ENCODE results near the gene NUP50.

Gene NUP50

DNA sequence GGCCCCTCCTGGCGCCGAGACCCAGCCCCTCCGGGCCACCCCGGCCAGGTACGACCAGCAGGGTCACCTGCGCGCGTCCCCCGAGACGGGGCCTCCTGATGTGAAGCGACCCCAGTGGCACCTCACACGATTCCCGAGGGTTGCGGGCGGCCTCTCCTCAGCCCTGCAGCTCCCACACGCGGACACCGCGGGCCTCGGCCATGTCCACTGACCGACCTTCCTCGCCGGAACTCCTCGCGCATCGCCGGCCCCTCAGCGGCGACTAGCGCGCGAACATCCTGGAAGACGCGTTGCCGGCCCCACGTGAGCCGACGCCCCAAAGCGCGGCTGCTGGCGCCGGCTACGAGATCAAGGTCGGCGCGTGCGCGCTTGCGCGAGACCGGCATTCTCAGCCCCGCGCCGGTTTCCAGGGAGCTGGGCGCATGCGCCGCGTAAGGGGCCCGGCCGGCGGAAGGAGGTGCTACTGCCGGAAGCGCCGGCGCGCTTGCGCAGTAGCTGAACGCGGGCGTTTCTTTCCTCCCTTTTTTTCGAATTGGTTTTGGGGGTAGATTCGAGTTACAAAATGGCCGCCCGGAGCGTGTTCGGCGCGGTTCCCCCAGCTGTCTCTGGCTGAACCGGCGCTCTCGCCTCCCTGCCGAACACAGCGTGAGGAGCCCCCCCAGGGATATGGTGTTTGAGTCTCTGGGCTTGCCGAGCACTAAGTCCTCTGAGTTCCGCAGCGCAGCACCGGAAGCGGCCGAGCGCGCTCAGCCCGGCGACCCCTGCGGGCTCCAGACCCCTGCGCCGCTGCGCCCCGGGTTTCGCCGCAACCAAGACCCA, at the start of gene NUP50:
Gene NUP50 (plus strand): TSS at position 475 of the 819 bp plus-strand sequence. CDS start 4,253 bp downstream, outside the sequence.
- DNase-seq (ENCODE audit: low read depth in 1 of 2, low spot score in 1 of 2): peak; percentile 87 to 94

- no peak for DNase-seq (ENCODE audit: low read depth in 1 of 2, low spot score in 1 of 2)
These were observed 43.3 kb upstream of the NUP50 start for GRCh38 chr22:45120440-45120839.

- DNase-seq (ENCODE audit: low read depth in 1 of 2, low spot score in 1 of 2): no peak
These were observed 42.8 kb upstream of the NUP50 start for GRCh38 chr22:45120931-45121330.

- no peak for DNase-seq (ENCODE audit: low read depth in 1 of 2, low spot score in 1 of 2)
These were observed 39.4 kb upstream of the NUP50 start for GRCh38 chr22:45124176-45124847.

GRCh38 chr22:45125188-45125587, 38.5 kb upstream of the NUP50 start:
- no peak for DNase-seq (ENCODE audit: low read depth in 1 of 2, low spot score in 1 of 2)

GRCh38 chr22:45127866-45128265, 35.9 kb upstream of the NUP50 start:
- DNase-seq (ENCODE audit: low read depth in 1 of 2, low spot score in 1 of 2): no peak

GRCh38 chr22:45129703-45130524, 33.8 kb upstream of the NUP50 start:
- no peak for DNase-seq (ENCODE audit: low read depth in 1 of 2, low spot score in 1 of 2)

- no peak for DNase-seq (ENCODE audit: low read depth in 1 of 2, low spot score in 1 of 2)
These were observed 32.8 kb upstream of the NUP50 start for GRCh38 chr22:45130891-45131290.

- DNase-seq (ENCODE audit: low read depth in 1 of 2, low spot score in 1 of 2): no peak
These were observed 32.0 kb upstream of the NUP50 start for GRCh38 chr22:45131749-45132148.

DNA sequence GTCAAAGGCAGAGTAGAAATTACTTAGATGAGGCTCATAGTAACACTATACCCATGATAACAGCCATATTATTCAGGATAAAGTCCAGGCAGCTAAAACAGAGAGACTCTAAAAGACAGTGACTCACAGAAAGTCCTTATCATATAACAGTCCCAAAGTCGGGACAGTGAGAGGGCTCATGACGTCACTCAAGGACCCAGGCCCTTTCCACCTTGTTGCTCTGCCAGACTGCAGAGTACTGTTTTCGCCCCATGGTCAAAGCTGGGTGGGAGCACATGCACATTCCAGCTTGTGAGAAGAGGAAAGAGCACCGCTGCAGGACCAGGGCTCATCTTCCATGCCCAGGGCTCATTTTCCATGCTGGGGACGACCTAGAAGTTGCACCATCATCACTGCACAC, 29.4 kb upstream of the NUP50 start:
- DNase-seq (ENCODE audit: low read depth in 1 of 2, low spot score in 1 of 2): no peak

GRCh38 chr22:45136594-45136993, 27.1 kb upstream of the NUP50 start:
- no peak for DNase-seq (ENCODE audit: low read depth in 1 of 2, low spot score in 1 of 2)

- DNase-seq (ENCODE audit: low read depth in 1 of 2, low spot score in 1 of 2): no peak
These were observed 24.0 kb upstream of the NUP50 start for GRCh38 chr22:45139693-45140092.

DNA sequence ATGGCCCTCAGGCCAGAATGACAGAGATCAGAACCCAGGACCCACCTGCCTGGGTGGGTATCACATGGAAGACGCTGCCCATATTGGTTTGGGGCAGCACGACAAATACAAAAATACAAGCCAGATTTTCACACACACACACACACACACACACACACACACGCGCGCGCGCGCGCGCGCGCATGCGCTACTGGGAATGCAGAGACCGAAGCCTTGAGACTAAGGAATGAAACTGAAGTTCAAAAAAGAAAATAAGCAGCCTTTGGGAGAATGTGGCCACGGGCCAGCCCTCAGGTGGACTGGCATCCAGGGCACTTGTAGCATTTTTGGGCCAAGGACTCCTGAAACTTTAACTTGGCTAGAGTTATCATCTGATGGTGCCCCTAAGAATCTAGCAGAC, 21.3 kb upstream of the NUP50 start:
- no peak for DNase-seq (ENCODE audit: low read depth in 1 of 2, low spot score in 1 of 2)

DNA sequence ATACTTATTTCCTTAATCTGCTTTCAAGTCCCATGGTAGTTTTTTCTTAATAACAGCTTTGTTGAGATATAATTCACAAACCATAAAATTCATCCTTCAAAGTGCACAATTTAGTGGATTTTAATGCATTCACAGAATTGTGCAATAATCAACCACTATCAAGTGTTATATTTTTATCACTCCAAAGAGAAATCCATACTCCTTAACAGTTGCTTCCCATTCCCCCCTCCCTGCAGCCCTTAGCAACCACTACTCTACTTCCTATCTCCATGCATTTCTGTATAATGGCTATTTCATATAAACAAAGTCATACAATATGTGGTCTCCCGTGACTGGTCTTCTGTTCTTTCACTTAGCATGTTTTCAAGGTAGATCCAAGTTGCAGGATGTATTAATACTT, 18.8 kb upstream of the NUP50 start:
- no peak for DNase-seq (ENCODE audit: low read depth in 1 of 2, low spot score in 1 of 2)

DNA sequence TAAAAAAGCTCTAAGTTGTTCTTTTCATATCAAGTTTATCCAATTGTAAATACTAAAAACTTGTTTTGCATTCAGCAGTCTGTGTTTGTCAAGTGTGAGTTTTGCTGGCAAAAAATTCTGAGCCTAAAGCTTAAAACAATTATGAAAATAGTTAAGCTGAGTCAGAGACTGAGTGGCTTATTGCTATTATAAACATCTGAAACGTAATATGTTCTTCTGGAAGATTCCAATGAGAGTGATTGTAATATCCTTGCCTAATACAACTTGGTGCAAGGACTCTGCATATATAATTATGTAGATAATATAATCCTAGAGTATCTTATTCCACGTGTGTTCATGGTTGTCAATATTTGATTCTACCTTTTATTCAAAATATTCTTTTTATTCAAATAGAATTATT, 14.1 kb upstream of the NUP50 start:
- DNase-seq (ENCODE audit: low read depth in 1 of 2, low spot score in 1 of 2): no peak

- no peak for DNase-seq (ENCODE audit: low read depth in 1 of 2, low spot score in 1 of 2)
These were observed 13.6 kb upstream of the NUP50 start for GRCh38 chr22:45150139-45150538.

GRCh38 chr22:45151503-45151902, 12.2 kb upstream of the NUP50 start:
- no peak for DNase-seq (ENCODE audit: low read depth in 1 of 2, low spot score in 1 of 2)

- no peak for DNase-seq (ENCODE audit: low read depth in 1 of 2, low spot score in 1 of 2)
These were observed 9.3 kb upstream of the NUP50 start for GRCh38 chr22:45154383-45154782.

DNA sequence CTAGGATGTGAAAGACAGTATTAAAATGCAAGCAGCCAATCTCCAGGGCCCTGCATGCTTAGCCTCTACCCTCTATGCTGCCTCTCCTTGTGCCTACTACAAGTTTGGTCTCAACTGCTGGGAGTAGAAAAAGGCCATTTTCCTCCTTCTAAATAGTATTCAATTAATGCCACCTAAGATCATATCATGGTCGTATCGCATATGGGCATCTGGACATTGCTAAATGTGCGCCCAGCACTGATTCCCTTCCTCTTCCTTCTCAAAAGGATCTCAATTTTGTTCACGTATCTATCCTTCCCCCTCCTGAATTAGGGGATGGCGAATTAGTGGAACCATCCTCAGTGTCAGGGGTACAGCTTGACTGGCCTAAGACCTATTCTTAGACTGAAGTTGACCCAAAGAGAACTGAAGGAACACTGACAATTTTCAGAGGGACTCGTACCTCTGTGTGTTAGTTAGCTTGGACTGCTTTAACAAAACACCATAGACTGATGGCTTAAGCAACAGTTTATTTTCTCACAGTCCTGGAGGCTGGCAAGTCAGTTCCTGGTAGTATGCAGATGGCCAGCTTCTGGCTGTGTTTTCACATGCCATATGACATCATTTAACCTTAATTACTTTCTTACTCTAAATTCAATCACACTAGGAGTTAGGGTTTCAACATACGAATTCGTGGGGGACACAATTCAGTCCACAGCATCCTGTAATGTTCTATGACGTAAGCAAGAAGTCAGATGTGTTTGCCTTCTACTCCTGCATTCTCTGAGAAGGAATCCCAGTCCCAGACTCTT, 8.5 kb upstream of the NUP50 start:
- no peak for DNase-seq (ENCODE audit: low read depth in 1 of 2, low spot score in 1 of 2)

DNA sequence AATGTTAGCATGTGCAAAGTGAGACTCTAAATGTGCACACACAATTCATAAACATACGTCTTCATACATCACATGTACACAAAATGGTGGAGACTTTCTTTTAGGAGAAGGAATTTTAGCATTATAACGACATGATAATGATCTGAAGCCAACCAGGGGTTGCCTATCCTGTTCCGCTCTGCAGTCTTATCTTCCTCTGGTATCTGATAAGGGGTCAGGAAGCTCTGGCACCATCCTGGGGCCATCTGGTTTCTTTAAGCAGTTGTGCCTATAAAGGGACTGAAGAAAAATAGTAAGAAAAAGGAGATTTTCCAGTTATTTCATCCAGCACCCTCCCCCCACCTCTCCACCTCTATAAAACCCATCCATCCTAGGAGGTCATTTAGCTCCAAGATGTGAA, 5.8 kb upstream of the NUP50 start:
- DNase-seq (ENCODE audit: low read depth in 1 of 2, low spot score in 1 of 2): no peak
